AG09319 (cell line): ENCODE data around the gene CFTR.
"Not testable (repeated sequence)": the region's sequence is repeated elsewhere in the genome, so short reads cannot be mapped to it uniquely, and the experiment has no call there.

ENCODE experiments used
- DNase-seq: peaks from one replicate; pipeline ENCODE4 v3.0.0-alpha.2; 2010; ENCODE audit warnings: low read depth; ENCODE audit errors: extremely low read depth
- CTCF ChIP-seq: IDR thresholded peaks from 2 replicates; pipeline ENCODE4 v1.5.1; 2011; ENCODE audit warnings: low read depth, mild to moderate bottlenecking, inconsistent platforms, low read length, moderate library complexity

The CFTR gene

GRCh38 chr7:117459735-117460134, 20.1 kb upstream of the CFTR start:
- no peak for TF ChIP-seq CTCF
- no peak for DNase-seq

GRCh38 chr7:117460815-117461214, 19.0 kb upstream of the CFTR start:
- not testable (repeated sequence) for DNase-seq

- DNase-seq: no peak
- TF ChIP-seq CTCF: no peak
Observed at GRCh38 chr7:117468174-117468573, 11.7 kb upstream of the CFTR start.

GRCh38 chr7:117470777-117471176, 9.0 kb upstream of the CFTR start:
- TF ChIP-seq CTCF: no peak
- DNase-seq: no peak

- no peak for TF ChIP-seq CTCF
- DNase-seq: no peak
Observed at GRCh38 chr7:117472335-117472734, 7.5 kb upstream of the CFTR start.

- no peak for DNase-seq
Observed at GRCh38 chr7:117476557-117477215, 3.1 kb upstream of the CFTR start.

GRCh38 chr7:117478836-117479224, 995 bp upstream of the CFTR start:
- TF ChIP-seq CTCF: no peak
- DNase-seq: no peak

More at GRCh38 chr7:117476557-117477215, 3.1 kb upstream of the CFTR start:
- TF ChIP-seq CTCF: no peak

GRCh38 chr7:117480055-117480362, 184 bp downstream of the CFTR start:
- no peak for TF ChIP-seq CTCF
- no peak for DNase-seq
